GM18526 (cell line): ENCODE measurements around the gene FBXL5.

Experiments
- POLR2A ChIP-seq: IDR thresholded peaks from 3 replicates; pipeline ENCODE4 v1.6.1; 2011; ENCODE audit not compliant: insufficient read length; ENCODE audit errors: extremely low read depth

The FBXL5 gene

GRCh38 chr4:15558561-15558960 lies 96.6 kb downstream of the FBXL5 start:
- TF ChIP-seq POLR2A: no peak

DNA sequence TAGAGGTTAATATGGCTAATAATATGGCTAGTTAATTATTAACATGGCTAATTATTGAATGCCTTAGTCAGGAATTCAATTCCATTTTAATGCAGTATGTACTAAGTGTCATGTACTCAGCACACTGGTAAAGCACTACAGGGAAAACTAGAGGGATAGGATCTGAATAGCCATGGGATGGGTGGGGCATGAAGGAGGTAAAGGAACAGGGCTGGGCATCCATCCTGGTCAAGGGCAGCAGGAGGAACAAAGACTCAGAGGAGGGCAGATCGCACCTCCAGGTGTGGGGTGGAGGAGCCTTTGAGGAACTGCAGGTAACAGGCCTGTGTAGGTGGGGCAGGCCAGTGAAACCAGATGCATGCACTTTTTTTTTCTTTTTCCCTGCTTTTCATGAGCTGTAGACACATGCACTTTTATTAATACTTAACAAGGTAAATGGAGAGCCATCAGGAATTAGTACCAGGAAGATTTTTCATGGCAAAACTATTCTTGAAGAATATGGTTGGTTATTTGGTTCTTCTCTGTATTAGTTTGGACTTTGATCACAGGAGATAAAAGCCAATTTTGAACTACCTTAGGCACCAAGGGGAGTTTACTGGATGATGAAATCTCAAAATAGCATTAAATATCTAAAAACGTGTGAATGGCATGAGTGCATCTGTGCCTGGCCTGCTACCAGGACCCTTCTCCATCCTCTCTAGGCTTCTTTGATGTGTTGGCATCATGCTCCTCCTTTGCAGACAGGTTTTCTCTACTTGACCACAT lies 97.2 kb downstream of the FBXL5 start:
- no peak for TF ChIP-seq POLR2A

DNA sequence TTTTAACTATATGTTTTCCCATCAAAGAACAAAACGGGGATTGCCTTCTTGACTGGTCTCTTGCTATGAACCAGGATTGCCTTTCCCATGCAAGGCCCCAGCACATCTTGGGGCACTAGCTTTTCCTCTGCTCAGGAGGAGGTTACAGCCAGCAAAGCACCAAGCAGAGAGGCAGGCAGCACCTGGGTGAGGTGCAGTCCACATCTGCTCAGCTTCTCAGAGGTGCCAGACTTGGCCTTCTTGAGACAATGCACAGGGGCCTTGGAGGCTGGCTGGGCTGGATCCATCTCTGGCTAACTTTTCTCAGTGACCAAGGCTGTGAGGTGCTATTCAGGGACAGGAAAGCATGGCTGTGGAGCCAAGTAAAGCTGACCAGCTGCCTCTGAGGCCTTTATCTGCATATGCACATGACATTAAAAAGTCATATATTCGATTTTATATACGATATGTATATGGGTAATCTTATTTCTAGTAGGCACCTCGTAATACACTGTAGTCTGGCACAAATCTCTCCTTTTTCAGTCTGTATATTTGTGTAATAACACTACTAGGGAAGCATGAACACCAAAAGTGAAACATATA lies 98.6 kb downstream of the FBXL5 start:
- TF ChIP-seq POLR2A: no peak
